Measurements from ENCODE around the gene TEX101. TPM values are rescaled to one million over a fixed set of nuclear protein-coding genes. Genes with fewer than 3 reads are reported as not detected.

The TEX101 gene
- total RNA-seq, 1 donor from 2014 or later, result not detected

DNA sequence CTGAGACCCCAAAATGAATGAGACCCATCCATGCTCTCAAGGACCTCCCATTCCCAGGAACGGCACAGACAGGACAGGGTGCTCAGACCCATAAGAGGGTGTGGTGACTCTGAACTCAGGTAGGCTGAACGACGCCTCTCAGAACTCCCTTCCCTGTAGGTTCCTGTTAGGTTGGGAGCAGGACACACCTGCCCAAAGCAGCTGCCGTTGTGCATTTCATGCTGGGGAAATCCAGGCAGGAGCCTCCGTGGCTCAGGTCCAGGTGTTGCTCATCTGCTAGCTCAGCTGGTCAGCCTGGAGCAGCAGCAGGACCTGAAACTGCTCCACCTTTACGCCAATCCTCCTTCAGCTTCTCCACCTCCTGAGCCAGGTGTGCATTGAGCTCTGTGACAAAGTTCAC is 19.1 kb upstream of the TEX101 start:
- TF ChIP-seq, protein P1, sequence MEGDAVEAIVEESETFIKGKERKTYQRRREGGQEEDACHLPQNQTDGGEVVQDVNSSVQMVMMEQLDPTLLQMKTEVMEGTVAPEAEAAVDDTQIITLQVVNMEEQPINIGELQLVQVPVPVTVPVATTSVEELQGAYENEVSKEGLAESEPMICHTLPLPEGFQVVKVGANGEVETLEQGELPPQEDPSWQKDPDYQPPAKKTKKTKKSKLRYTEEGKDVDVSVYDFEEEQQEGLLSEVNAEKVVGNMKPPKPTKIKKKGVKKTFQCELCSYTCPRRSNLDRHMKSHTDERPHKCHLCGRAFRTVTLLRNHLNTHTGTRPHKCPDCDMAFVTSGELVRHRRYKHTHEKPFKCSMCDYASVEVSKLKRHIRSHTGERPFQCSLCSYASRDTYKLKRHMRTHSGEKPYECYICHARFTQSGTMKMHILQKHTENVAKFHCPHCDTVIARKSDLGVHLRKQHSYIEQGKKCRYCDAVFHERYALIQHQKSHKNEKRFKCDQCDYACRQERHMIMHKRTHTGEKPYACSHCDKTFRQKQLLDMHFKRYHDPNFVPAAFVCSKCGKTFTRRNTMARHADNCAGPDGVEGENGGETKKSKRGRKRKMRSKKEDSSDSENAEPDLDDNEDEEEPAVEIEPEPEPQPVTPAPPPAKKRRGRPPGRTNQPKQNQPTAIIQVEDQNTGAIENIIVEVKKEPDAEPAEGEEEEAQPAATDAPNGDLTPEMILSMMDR (IDR thresholded peaks at IDR 0.05; ENCODE audit: insufficient read depth, low read length, severe bottlenecking), result no peak
- DNase-seq (ENCODE audit: low read depth) (peak; percentile 46), FAIRE-seq (peak; percentile 94)
- H3K27me3 ChIP-seq (ENCODE audit: control insufficient read depth, insufficient read depth, low read length), result peaks cover 2% of the 10 kb centered on the region
- H3K36me3 ChIP-seq (ENCODE audit: control insufficient read depth, insufficient read depth, low read length), result no peaks in the 10 kb centered on the region
- no peak overlapping the region for H3K4me3 ChIP-seq (ENCODE audit: low read depth, low read length)

DNA sequence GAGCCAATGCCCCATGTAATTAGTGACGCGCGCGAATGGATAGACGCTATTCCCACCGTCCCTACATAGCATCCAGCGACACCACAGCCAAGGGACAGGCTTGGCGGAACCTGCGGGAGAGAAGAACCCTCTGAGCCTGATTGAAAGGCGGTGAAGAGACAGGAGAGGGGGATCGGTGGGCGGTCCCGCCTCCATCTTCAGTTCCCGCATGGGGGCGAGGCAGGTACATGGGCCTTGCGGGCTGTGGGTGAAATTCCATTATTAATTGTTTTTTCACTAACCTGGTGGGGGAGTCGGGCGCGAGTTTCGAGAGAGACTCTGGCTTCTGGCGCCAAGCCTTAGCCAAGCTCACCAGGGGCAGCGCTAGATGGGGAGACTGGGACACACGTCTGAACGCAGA is 8.4 kb upstream of the TEX101 start:
- DNase-seq (ENCODE audit: low read depth) (no peak), FAIRE-seq (no peak)
- TF ChIP-seq, protein P1 (IDR thresholded peaks at IDR 0.05; ENCODE audit: insufficient read depth, low read length, severe bottlenecking), result no peak
- H3K36me3 ChIP-seq (ENCODE audit: control insufficient read depth, insufficient read depth, low read length), result no peaks in the 10 kb centered on the region
- no peak overlapping the region for H3K4me3 ChIP-seq (ENCODE audit: low read depth, low read length)
- H3K27me3 ChIP-seq (ENCODE audit: control insufficient read depth, insufficient read depth, low read length), result no peaks in the 10 kb centered on the region

DNA sequence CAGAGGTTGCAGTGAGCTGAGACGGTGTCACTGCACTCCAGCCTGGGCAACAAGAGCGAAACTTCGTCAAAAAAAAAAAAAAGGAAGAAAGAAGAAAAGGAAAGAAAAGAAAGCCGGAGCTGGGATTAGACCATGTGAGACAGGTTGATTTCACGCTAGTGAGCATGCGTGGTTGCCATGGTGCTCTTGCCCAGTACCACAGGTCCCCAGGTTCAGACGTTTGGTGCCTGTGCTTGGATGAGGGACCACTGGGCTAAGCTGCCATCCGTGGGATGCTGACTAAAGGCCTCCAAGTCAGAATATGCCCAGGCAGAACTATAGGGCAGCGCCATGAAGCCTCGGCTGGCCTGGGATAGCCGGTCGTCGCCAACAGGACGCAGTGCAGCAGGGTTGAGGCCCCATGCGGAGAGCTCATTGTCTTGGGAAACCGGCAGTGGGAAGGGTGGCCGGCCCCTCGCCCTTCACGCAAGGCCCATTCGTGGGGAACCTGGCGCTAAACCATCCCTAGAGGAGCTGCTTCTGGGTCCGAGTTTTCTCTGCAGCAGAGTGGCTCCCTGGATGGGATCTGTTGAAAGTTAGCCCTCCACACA is 7.2 kb upstream of the TEX101 start:
- TF ChIP-seq, protein P1 (IDR thresholded peaks at IDR 0.05; ENCODE audit: insufficient read depth, low read length, severe bottlenecking), result no peak

DNA sequence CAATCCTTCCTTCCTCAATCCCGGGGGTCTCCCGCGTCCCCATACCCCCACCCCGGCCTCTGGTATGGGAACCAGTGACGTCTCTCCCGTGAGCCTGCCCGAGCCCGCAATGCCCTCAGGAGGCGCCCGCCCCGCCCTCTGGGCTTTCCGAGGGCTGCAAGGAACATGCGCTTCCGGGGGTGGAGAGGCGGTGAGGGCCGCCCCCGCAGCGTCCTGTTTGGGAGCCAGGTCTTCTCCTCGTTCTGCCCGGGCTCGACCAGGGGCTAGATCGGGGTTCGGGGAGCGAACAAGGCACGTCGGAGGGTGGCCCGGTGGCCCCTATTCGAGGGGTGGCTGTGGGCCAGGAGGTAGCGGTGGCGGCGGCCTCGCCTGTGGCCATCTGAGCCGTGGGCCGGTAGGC is 6.6 kb upstream of the TEX101 start:
- H3K27me3 ChIP-seq (ENCODE audit: control insufficient read depth, insufficient read depth, low read length), result no peaks in the 10 kb centered on the region
- no peaks in the 10 kb centered on the region for H3K36me3 ChIP-seq (ENCODE audit: control insufficient read depth, insufficient read depth, low read length)
- TF ChIP-seq, protein P1 (IDR thresholded peaks at IDR 0.05; ENCODE audit: insufficient read depth, low read length, severe bottlenecking), result no peak
- no peak overlapping the region for H3K4me3 ChIP-seq (ENCODE audit: low read depth, low read length)
- DNase-seq (ENCODE audit: low read depth) (no peak), FAIRE-seq (no peak)

More for the DNA sequence above, 7.2 kb upstream of the TEX101 start:
- H3K36me3 ChIP-seq (ENCODE audit: control insufficient read depth, insufficient read depth, low read length), result no peaks in the 10 kb centered on the region
- FAIRE-seq (no peak), DNase-seq (ENCODE audit: low read depth) (no peak)
- H3K4me3 ChIP-seq (ENCODE audit: low read depth, low read length), result no peak overlapping the region
- H3K27me3 ChIP-seq (ENCODE audit: control insufficient read depth, insufficient read depth, low read length), result no peaks in the 10 kb centered on the region

DNA sequence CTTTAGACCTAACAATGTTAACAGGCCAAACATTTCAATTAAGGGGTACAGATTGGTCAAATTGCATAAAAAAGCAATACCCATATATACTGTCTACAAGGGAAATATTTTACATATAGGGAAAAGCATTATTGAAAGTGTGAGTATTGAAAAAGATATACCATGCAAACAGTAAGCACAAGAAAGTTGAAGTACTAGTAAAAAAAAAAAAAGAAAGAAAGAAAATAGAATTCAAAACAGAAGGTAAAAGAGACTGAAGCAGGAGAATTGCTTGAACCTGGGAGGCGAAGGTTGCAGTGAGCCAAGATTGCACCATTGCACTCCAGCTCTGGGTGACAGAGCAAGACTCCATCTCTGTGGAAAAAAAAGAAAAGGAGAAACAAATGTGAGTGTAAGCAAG is 5.3 kb upstream of the TEX101 start:
- FAIRE-seq, result no peak

More for the DNA sequence above, 5.3 kb upstream of the TEX101 start:
- TF ChIP-seq, protein P1 (IDR thresholded peaks at IDR 0.05; ENCODE audit: insufficient read depth, low read length, severe bottlenecking), result no peak
- no peak for DNase-seq (ENCODE audit: low read depth)
- no peaks in the 10 kb centered on the region for H3K27me3 ChIP-seq (ENCODE audit: control insufficient read depth, insufficient read depth, low read length)
- no peaks in the 10 kb centered on the region for H3K36me3 ChIP-seq (ENCODE audit: control insufficient read depth, insufficient read depth, low read length)
- H3K4me3 ChIP-seq (ENCODE audit: low read depth, low read length), result no peak overlapping the region

Data from bronchial epithelial cell (primary cell).